Spleen (tissue), 7 donors: ENCODE measurements around the gene RASA3.

Experiments used
- POLR2A ChIP-seq, 3 donors: fragments of 450-650 bp; IDR thresholded peaks; one replicate each; pipeline ENCODE4 v1.5.1; 2017; ENCODE audit warnings: antibody characterized with exemption in 3 of 3, mild to moderate bottlenecking in 1 of 3
- TF ChIP-seq, protein P1 (sequence below), 11 experiments: fragments of 200-600 bp in 7 of 11; fragments of 450-650 bp in 4 of 11; sonication (generic) in 4 of 11; IDR thresholded peaks in 8 of 11; conservative IDR thresholded peaks in 3 of 11; 1 replicate in 7 of 11; 2 replicates in 4 of 11; pipeline versions ENCODE4 v1.4.0 to v1.8.0; 2016 to 2021; ENCODE audit warnings: antibody characterized with exemption in 11 of 11, inconsistent platforms in 4 of 11, mild to moderate bottlenecking in 1 of 11
- donor health status: DM: no; HTN: no; CAD: no; lungs with moderate emphysema.
- donor health status: DM: no; HTN: no; CAD: no.
- donor health status: DM: no; HTN: no; CAD: no.

DNA sequence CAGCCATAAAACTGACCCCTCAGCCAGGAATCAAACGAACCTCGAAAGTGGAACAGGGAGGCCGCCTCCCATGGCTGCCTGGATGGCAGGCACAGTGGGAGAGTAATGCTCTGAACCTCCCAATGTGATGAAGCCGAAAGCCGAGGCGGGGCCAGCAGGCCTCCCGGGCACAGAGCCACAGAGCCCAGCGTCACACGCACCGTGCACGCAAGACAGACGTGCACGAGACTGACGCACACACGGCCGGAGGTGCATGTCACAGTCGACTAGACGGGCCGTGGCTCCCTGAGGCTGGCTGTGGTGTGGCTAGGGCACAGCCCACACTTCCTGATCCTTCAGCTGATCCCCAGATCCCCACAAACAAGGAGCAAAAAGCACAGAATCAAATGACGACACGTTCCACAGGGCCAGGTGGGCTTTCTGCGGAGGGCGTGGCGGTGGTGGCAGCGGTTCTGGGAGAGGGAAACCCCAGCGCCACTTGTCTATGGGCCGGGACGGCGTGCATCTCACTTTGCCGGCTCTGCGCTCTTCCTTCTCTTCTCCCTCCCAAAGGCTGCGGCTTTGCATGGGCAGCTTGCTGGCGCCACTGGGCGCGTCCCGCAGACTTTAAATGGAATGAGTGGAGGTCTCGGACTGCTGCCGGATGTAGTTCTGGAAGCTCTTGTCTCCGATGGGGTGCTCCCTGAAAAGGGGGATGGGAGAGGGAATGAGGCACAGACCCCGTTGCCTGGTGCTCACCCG lies 153.5 kb downstream of the RASA3 start:
- TF ChIP-seq, protein P1, sequence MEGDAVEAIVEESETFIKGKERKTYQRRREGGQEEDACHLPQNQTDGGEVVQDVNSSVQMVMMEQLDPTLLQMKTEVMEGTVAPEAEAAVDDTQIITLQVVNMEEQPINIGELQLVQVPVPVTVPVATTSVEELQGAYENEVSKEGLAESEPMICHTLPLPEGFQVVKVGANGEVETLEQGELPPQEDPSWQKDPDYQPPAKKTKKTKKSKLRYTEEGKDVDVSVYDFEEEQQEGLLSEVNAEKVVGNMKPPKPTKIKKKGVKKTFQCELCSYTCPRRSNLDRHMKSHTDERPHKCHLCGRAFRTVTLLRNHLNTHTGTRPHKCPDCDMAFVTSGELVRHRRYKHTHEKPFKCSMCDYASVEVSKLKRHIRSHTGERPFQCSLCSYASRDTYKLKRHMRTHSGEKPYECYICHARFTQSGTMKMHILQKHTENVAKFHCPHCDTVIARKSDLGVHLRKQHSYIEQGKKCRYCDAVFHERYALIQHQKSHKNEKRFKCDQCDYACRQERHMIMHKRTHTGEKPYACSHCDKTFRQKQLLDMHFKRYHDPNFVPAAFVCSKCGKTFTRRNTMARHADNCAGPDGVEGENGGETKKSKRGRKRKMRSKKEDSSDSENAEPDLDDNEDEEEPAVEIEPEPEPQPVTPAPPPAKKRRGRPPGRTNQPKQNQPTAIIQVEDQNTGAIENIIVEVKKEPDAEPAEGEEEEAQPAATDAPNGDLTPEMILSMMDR (IDR thresholded peaks at IDR 0.05 in 8 of 11, conservative IDR thresholded peaks at IDR 0.05 in 3 of 11), result no peak
- no peak for TF ChIP-seq POLR2A (IDR thresholded peaks at IDR 0.05)
